CD1c-positive myeloid dendritic cell (primary cell): Measurements from ENCODE around the gene SYNE3.

Source experiments
- DNase-seq: peaks from one replicate; pipeline ENCODE4 v3.0.0-alpha.2; 2016; ENCODE audit errors: extremely low spot score

The SYNE3 gene

DNA sequence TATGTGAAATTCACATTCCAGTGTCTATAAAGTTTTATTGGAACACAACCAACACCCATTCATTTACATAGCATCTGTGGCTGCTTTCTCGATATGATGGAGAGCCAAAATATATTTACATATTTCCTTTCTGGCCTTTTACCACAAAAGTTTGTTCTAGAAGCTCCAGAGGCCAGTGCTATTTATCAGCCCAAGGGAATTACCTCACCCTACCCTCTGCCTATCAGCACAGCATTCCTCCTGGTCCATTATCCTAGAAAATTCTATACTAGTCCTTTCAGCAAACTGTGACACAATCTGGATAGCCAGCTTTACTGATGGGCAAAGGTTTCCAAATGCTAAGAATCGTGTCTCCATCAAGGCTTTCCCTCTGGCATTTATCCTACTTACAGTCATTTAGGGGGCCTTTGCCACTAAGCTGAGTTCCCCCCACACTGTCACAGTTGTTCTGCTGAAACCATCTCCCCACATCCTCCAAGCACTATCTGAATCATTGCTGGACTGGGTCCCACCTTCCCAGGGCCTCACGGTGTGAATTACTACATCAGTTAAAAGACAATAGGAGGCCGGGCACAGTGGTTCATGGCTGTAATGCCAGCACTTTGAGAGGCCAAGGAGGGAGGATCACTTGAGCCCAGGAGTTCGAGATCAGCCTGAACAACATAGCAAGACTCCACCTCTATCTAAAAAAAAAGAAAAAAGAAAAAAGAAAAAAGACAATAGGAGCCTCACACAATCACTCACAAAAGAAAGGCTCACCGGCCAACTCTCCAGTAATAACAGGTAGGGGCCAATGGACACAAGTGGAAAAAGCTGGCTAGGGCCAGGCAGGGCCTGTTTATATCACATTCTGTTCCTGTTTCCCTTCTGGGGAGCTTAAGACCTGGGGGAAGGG lies 12.1 kb downstream of the SYNE3 start:
- no peak for DNase-seq

DNA sequence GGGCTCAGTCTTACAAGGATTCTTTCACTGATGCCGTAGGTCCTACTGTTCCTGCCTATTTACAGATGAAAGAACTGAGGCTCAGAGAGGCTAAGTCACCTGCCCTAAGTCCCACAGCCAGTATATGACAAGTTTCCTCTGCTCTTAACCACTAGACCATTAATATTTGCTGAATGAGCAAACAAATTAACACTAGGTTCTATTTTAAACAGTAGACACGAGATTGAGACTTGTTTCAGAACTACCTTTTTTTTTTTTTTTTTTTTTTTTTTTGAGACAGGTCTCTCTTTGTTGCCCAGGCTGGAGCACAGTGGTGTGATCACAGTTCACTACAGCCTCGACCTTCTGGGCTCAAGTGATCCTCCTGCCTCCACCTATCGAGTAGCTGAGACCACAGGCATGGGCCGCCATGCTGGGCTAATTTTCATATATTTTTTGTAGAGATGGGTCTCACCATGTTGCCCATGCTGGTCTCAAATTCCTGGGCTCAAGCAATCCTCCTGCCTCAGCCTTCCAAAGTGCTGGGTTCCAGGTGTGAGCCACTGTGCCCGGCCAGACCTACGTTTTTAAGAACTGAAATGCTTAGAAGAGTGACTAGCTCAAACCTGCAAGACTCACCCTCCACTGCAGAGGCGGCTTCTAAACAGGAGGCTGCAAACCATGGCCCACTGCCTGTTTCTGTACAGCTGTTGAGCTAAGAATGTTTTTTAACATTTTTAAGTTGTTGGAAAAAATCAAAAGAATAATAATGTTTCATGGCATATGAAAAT lies 12.9 kb downstream of the SYNE3 start:
- DNase-seq = no peak

DNA sequence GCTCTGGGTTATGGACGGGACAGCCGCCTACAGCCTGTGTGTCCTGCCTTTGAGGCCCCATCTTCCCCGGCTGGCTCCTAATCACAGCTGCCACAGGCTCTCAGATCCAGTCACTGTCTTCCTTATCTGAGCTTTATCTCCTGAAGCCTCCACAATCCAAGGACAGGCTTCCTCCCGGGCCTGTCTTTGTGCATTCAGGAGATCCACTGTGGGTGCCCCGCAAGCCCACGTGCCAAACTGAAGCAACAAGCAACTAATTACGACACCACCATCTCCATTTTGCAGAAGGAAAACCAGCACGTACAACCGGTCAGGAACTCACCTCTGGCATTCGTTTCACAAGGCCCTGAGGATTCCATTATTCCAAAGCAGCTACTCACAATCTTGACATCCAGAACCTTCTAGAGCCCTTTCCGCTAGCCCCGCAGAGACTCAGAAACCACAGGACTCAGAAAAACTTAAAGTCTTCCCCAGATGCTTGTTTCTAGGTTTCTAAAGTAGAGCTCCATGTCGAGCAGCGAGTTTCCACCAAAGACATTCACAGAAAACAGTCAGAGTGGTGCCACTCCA lies 14.0 kb downstream of the SYNE3 start:
- peak; percentile 53 for DNase-seq

GRCh38 chr14:95500772-95501401 lies 15.6 kb downstream of the SYNE3 start:
- peak; percentile 9 for DNase-seq

DNA sequence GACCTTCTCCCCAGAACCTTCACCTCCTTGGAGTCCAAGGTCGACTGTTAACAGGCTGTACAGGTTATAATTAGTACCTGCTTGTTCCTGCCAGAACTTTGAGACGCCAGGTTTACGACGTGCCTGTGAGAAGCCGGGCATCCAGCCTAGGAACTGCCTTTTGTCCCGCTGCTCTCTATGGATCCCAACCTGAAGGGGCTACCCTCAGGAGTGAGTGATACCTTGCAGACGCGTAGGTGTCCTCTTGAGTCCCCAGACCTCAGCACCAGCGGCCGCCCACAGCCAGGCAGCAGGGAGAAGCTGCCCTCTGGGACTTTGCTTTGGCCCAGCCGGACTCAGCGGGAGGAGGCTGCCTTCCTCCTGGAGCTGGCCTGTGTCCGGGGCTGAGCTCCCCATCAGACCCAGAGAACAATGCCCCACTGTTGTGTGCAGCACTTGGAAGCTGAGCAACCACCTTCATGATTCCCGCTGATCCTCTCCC lies 16.2 kb downstream of the SYNE3 start:
- DNase-seq = no peak

DNA sequence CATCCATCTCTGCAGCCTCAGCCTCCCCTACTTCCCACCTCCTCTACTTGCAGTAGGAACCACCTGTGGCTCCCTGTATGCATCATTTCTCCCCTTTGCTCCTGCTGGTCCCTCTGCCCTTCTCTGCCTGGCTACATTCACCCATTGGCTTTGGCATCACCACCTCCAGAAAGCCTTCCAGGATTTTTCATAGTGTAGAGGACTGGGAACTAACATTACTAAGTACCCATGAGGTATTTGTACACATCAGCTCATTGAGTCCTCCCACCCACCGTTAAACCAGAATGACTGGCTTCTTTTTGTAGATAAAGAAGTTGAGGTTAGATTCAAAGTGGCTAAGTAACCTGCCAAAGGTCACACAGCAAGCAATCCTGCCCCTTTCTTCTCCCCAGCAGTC lies 17.1 kb downstream of the SYNE3 start:
- no peak for DNase-seq

GRCh38 chr14:95498622-95499353 lies 17.7 kb downstream of the SYNE3 start:
- no peak for DNase-seq

- DNase-seq = no peak
Measured at GRCh38 chr14:95497561-95498011, 18.9 kb downstream of the SYNE3 start.

DNA sequence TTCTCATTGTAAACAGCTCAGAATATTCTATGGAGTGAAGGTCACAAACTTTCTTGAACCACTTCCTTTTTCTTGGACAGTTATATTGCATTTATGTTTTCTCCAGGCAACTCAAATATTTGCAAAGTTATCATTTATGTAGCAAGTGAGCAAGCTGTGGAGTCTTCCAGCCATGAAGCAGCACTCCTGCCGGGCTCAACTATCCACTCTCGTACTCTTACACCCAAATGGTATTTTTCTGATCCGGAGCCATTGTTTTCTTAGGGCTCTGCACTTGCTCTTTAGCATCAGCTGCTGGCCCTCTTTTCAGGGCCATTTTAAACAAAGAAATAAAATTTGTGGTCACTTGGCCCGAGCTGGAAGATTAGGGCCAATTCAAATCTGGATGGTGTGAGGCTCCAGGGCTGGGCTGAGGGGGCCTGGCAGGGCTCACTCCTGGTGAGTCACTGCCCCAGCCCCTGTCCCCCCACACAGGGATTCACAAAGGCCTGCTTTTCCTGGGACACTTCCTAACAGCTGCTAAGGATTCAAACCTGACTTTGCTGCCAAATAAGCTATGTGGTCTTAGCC lies 19.7 kb downstream of the SYNE3 start:
- DNase-seq = peak; percentile 43

- no peak for DNase-seq
Measured at GRCh38 chr14:95496111-95496681, 20.3 kb downstream of the SYNE3 start.

- DNase-seq = peak; percentile 88
Measured at GRCh38 chr14:95495538-95496025, 20.9 kb downstream of the SYNE3 start.

GRCh38 chr14:95495076-95495475 lies 21.4 kb downstream of the SYNE3 start:
- DNase-seq = no peak

DNA sequence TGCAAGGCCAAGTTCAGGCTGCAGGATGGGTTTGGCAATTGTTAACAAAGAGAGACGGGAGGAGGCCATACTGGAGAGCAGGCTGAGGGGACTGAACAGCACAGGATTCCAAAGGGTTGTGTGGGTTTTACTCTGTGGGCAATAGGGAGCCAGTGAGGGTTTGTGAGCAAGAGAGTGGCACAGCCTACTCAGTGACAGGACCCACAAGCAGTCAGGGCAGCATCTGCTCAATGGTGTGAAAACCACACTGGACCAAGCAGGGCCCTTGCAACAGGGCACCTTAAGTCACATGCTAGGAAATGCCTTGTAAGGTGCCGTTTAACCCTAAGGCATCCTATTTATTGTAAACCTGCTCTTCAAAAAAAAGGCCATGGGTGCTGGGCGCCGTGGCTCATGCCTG lies 22.0 kb downstream of the SYNE3 start:
- no peak for DNase-seq

DNA sequence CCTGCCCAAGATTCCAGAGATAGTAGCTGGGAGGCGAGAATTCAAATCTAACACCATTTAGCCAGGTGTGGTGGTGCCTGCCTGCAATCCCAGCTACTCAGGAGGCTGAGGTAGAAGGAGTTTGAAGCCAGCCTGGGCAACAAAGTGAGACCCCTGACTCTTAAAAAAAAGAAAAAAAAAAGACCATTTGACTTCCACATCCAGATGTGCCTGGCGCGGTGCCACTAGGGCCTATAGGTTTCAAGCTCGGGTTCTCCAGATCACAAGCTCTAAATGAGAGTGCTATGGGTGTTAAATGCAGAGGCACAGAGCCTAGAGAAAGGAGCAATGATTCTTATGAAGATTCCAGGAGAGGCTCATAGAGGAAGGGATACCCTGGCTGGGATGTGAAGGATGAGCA lies 22.5 kb downstream of the SYNE3 start:
- DNase-seq = no peak

- no peak for DNase-seq
Measured at GRCh38 chr14:95493503-95493902, 22.9 kb downstream of the SYNE3 start.

DNA sequence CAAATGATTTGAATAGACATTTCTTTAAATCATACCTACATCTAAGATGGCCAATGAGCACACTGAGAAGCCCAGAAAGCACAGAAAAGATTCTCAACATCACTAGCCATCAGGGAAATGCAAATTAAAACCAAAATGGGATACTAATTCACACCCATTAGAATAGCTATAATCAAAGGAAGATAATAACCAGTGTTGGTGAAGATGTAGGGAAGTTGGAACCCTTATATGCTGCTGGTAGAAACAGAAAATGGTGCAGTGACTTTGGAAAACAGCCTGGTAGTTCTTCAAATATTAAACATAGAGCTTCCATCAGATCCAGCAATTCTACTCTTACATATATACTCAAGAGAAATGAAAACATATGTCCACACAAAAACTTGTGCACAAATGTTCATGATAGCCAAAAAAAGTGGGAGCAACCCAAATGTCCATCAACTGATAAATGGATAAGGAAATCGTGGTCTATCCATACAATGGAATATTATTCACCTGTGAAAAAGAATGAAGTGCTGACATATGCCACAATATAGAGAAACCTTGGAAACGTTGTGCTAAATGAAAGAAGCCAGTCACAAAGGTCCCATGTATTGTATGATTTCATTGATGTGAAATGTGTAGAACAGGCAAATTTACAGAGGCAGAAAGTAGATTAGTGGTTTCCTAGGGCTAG lies 24.4 kb downstream of the SYNE3 start:
- DNase-seq = no peak

- no peak for DNase-seq
Measured at GRCh38 chr14:95490727-95491451, 25.6 kb downstream of the SYNE3 start.

DNA sequence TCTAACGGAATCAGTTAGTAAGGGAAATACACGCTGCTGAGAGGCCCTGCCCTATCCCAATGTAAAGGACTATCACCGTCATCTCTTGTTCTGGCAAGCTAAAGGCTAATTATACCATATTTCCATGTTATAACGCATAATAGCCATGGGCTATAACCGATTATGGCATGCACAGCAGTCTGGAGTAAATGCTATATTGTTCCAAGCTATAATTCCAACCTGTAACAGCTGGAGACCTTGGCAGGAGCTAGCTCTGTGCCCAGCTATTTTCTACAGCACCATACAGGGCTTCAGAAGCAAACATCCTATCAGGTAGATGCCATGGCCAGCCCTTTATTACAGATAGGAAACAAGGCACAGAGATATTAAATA lies 26.3 kb downstream of the SYNE3 start:
- no peak for DNase-seq
